Retinal pigment epithelial cell (primary cell): ENCODE results near the gene TMEM181.

Source experiments
- DNase-seq: peaks from one replicate; pipeline ENCODE4 v3.0.0-alpha.2; 2010; ENCODE audit warnings: low read depth
- H3K4me3 ChIP-seq: 2 replicates; pipeline ENCODE4 v1.5.1; 2011; ENCODE audit warnings: mild to moderate bottlenecking, low read length, control low read depth, moderate library complexity
- CTCF ChIP-seq: conservative IDR thresholded peaks from 2 replicates; pipeline ENCODE4 v1.5.1; 2011; ENCODE audit warnings: low read depth, low read length, control low read depth, inconsistent platforms

Gene TMEM181

DNA sequence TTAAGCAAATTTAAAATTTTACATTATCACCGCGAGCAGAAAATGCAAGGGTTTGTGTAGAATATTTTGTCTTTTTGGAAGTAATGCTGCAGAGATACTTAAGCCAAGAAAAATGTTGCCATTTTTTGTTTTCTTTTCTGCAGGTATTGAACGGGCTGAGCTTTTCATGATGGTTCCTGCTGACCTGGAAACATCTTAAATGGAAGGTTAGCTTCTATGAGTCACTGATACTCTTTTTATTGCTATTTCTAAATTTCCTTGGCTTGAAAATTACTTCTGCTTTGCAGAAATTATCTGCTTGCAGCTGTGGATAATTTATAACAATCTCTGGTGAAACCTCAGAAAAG, 102.7 kb downstream of the TMEM181 start:
- no peak for TF ChIP-seq CTCF
- no peak overlapping the region for H3K4me3 ChIP-seq
- DNase-seq = no peak

GRCh38 chr6:158662954-158663624, 103.2 kb downstream of the TMEM181 start:
- no peak for DNase-seq
- no peak overlapping the region for H3K4me3 ChIP-seq
- TF ChIP-seq CTCF = no peak

DNA sequence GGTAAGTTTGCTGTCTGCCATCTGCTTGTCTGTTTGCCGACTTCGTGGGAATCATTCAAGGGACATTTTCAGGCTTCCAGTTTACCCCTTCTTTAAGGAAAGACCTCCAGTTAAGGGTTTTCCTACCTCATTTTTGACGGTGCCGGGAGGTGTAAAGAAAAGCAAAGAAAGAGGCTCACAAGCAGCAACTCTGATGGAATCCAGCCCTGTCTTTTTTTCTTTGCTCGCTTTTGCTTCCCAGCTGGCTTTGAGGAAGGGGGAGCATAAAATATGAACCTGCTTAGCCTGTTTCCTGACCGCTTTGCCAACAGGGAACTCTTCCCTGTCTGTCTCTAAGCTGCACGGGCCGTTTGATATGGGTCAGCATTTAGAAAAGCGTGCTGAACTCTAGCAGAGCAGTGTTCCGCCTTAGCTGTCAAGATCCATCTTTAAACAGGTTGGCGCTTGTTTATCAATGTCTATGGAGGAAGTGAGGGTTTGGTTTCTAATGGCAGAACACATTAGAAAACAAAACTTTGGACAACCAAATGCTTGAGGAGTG, 103.8 kb downstream of the TMEM181 start:
- no peak for TF ChIP-seq CTCF
- H3K4me3 ChIP-seq = no peak overlapping the region
- no peak for DNase-seq

- no peak for TF ChIP-seq CTCF
- DNase-seq = no peak
- H3K4me3 ChIP-seq = no peak overlapping the region
Observed at GRCh38 chr6:158665332-158665731, 105.4 kb downstream of the TMEM181 start.

GRCh38 chr6:158666628-158667359, 106.9 kb downstream of the TMEM181 start:
- TF ChIP-seq CTCF = no peak
- no peak for DNase-seq
- H3K4me3 ChIP-seq = no peak overlapping the region

- DNase-seq = no peak
- H3K4me3 ChIP-seq = no peak overlapping the region
- no peak for TF ChIP-seq CTCF
Observed at GRCh38 chr6:158667360-158667981, 107.6 kb downstream of the TMEM181 start.

DNA sequence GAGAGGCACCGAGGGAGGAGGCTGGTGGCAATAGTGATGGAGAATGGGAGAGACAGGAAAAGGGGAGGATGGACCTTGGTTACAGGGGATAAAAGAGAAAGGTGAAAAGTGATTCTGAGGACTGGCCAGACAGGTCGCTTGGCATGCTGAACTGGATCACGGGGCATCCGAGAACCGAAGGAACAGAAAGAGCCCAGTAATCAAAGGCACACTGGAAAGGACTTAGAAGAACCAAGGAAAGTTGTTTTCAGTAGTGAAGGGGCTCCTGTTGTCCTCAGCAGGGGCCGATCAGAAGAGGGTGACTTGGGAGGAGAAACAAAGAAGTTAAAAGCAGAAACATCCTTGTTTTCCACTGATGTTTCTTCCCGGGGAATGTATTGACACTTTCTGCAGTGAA, 108.8 kb downstream of the TMEM181 start:
- H3K4me3 ChIP-seq = no peak overlapping the region
- DNase-seq = no peak
- no peak for TF ChIP-seq CTCF
